Activated effector memory CD4-positive, alpha-beta T cell treated with anti-CD3 and anti-CD28 coated beads, Interleukin-2, amount 50 U/mL, for 16 hours (primary cell): ENCODE data around the gene TM4SF4.

Source experiments
- DNase-seq: peaks from one replicate; pipeline ENCODE4 v3.0.0-alpha.2; 2020

TM4SF4 gene

GRCh38 chr3:149515249-149515648 lies 40.8 kb downstream of the TM4SF4 start:
- no peak for DNase-seq

GRCh38 chr3:149516920-149517319 lies 42.4 kb downstream of the TM4SF4 start:
- no peak for DNase-seq

DNA sequence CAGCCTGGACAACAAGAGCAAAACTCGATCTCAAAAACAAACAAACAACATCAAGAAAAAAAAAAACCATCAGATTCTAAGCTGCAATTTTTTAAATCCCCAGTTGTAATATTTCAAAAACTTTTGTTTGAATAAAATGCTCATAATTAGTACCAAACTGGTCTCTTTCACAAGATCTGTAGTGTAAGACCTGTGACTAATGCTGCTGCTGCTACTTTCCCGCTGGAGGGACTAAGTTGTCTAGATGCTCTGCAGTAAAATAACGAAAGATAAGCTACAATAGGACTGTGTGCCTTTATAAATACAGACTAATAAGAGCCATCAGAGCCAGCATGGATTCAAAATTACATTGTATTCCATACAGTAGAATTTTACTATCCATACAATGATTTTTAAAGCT lies 45.4 kb downstream of the TM4SF4 start:
- no peak for DNase-seq

DNA sequence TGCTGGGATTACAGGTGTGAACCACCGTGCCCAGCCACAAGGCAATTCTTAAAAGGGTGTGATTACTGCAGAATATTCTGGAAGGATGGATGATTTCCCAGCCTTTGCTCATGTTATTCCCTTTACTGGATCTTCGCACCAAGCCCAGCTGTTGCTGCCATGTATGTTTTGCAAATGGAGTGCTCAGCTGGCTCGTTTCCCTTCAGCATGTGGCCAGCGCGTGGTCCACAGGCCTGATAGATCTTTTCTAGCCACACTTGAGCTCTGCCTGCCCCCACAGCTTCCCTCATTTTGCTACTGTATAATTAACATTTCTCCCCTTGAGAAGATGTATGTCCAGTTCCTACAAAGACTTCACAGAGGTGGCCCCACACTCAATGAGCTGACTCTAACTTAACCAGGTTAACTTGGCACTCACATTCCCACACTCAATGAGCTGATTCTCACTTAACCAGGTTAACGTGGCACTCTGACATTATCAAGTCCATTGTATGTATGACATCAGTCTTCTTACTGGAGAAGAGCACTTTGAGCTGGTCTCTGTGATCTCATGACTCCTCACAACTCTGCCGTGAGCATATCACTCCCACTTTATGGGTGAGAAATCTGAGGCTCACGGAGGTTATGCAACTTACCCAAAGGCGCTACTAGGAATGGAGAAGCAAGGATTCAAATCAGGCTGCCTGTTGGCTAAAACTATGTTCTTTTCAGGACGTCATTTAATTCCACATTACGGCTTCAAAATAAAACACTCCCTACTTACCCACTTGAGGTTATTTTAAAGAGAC lies 49.2 kb downstream of the TM4SF4 start:
- DNase-seq: no peak

- no peak for DNase-seq
Observed at GRCh38 chr3:149527531-149528339, 53.2 kb downstream of the TM4SF4 start.

- no peak for DNase-seq
Observed at GRCh38 chr3:149528340-149528650, 53.8 kb downstream of the TM4SF4 start.

DNA sequence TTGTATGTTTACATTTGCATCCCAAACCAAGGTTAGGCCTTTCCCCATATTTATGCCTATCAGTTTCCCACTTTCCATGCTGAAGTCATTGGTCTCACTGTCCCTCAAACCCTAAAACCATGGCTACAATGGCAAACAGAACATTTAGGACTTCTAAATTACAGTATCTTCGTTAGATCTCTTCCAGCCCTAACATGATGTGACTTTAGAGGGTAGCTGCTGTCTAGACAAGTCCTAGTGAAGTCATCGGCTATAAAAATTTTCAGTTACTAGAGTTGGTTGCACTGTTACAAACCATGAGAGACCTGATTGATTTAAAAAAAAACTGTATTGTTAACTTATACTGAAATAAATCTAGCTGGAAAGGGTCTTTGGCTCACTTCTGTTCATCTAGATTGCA lies 54.6 kb downstream of the TM4SF4 start:
- no peak for DNase-seq

DNA sequence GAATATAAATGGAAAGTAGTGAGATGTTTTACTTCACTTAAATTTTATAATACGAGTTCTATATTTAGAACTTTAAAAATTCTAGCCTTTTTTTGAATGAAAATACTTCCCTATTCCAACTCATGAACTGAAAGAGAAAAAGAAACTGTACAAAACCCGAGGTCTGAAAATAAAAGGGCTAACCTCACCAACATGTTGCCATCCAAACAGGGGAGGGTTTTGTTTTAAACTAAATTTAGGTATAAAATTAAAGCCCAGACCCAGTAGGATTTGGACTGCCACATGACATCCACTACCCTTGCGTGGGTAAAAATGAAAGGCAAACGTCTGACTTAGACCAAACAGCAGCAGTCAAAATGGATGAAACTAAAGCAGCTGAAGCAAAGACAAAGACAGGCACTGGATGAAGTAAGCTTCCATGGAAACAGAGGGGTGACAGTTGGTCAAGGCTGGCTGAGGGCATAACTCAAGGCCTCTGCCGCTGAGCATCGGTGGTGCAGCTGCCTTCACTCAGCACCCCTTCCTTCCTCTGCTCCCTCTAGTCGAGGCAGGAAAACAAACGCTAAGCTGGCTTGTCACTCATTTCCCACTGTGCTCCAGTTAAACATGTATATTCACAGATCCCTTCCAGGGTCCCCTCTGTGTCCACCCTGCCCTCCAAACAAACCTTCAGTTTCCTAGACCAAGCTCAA lies 58.1 kb downstream of the TM4SF4 start:
- DNase-seq: no peak

DNA sequence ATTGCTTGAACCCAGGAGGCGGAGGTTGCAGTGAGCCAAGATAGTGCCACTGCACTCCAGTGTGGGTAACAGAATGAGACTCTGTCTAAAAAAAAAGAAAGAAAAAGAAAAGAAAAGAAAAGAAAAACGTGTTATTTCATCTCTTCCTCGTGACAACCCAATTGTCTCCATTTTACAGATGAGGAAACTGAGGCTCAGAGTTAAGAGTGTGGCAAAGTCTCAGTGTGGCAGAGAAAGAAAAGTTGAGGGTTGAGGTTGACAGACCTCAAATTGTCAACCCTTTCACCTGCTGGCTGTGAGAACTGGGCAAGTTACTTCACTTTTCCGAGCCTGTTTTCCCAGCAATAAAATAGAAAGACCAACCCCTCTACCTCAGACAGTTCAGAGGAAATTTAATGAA lies 59.6 kb downstream of the TM4SF4 start:
- DNase-seq: no peak

DNA sequence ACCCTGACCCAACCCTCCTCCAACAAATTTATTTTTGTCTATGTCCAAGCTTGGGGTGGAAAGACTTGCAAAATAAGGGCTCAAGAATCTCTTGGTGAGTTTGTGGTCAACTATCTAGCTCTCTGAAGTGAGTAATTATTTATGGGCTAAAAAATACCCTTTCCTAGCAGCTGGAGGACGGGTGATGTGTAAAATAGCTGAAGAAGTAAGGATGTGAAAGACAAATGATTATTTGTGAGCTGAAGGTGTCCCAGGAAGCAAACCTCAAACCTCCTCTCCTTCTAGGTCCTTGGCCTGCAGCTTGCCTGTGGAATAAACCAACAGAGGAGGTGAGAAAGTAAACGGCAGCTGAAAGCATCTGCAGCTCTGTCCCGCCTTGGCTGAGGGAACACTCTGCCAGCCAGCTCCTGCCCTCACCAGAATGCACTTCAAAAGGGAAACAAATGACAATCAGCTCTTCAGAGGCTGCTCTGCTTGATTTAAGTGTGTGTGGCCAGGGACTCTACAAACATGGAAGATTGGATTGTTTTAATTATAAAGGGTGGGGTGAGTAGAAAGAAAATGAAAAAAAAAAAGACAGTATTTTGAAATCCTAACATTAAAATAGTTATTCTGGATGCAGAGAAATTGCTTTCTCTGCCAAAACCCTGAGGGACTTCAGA lies 60.3 kb downstream of the TM4SF4 start:
- no peak for DNase-seq

- no peak for DNase-seq
Observed at GRCh38 chr3:149535333-149535685, 60.8 kb downstream of the TM4SF4 start.

DNA sequence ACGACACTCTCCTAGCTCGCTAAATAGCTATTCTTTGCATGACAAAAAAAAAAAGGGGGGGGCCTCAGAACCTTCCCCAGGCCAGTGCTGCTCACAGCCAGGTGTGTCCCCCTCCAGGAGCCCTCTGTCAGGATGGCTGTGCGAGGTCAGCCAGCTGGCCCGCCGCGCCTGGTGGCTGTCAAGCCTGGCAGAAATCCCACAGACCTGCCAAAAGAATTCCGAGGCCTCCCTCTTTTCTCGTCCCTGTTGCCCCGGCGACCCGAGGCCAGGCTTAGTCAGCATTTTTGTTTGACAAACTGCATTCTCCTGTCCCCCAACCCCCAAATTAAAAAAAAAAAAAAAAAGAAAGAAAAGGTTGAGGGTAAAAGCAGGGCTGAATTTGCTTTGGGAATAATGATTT lies 61.9 kb downstream of the TM4SF4 start:
- DNase-seq: no peak

GRCh38 chr3:149538371-149538770 lies 63.9 kb downstream of the TM4SF4 start:
- no peak for DNase-seq

GRCh38 chr3:149541091-149541491 lies 66.6 kb downstream of the TM4SF4 start:
- no peak for DNase-seq

- no peak for DNase-seq
Observed at GRCh38 chr3:149542375-149543312, 68.1 kb downstream of the TM4SF4 start.

DNA sequence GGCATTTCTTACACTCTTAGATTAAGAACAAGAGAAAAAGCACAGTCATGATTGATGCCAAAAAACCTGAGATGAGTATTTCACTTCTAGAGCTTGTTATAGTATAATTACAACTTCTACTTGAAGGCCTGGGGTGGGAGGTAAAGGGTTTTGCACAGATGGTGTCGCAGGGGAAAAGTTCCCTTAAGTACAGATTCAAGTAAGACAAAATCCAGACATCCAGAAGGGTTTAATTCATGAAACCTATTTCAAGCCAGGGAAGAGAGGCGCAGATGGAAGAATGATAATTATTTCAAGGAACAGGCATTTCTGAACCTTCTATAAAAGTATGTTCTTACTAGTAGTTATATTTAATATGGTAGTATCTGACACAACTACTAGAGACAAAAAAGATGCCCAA lies 70.6 kb downstream of the TM4SF4 start:
- DNase-seq: no peak

- no peak for DNase-seq
Observed at GRCh38 chr3:149547413-149547812, 72.9 kb downstream of the TM4SF4 start.

- DNase-seq: no peak
Observed at GRCh38 chr3:149547954-149548668, 73.6 kb downstream of the TM4SF4 start.

DNA sequence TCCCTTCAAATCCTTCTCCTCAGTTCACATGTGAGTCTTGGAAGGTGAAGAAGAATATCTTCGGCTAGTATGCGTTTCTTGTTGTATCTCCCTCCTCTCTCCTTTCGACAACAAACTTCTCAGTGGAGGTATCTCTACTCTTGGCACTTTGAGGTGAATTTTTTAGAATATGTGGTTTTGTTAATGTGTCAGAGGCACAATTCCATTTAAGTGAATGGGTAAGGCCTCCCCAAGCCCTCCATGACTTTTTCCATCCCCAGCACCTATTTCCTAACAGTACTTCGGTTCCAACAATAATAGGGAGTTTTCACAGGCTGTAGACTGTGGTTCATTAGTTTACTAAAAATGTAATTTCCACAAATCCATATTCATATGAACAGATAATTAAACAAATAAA lies 74.2 kb downstream of the TM4SF4 start:
- DNase-seq: no peak

DNA sequence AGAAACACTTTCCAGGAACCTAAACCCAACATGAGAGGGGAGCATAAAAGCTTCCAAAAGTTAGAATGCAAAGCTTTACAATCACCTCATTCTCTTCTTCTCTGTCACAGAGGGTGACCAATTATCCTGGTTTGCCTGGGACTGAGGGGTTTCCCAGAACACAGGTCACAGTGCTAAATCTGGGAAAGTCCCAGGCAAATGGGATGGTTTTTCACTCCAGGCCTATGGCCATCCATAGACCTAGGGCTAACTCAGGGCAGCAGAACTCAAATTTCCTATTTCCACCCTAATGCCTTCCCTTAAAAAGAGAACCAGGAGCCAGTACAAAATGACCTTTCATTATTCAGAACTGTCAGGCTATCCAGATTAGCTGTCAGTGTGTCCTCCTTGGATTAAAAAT lies 77.0 kb downstream of the TM4SF4 start:
- DNase-seq: no peak

DNA sequence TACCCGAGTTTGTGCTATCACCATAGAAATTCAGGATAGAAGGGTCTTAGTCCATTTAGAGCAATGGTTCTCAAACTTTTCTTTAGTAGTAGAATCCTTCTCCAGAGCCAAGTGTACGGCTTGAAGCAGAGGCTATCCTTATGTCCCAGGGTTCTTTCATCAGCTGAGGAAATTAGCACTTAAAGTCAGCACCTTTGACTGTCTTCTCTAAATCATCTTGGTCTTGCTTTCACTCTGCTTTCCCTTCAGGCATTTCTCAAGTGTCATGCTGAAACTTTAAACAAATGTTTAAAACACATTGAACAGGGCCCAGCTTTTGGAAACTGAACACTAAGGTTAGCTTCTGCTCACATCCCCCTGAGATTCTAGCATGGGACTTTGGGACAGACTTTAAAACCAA lies 78.2 kb downstream of the TM4SF4 start:
- no peak for DNase-seq
